NOMO-1 (cell line): ENCODE data around the gene PIK3C2B.

ENCODE experiments used
- DNase-seq, 2 experiments: peaks; one replicate each; lab custom pipeline; 2025; ENCODE audit not compliant: unreplicated experiment in 2 of 2; lab: John Stamatoyannopoulos, UW

PIK3C2B gene

DNA sequence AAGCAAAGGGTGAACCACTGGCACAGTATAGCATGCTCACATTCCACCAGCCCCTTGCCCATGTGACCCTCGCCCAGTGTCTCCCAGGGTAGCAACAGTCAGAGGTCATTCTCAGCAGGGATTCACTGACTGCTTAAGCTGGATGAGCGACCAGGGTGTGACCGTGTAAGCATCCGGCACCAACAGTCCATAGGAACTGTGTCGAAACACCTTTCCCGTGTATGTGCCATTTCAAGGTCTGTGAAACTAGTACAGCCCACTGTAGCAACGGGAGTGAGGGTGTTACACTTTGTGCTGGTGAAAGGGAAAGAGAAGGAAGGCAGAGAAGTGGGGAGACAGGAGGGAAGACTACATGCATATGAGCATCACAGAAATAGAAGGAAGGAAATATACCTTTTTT, 10.8 kb downstream of the PIK3C2B start:
- no peak for DNase-seq

DNA sequence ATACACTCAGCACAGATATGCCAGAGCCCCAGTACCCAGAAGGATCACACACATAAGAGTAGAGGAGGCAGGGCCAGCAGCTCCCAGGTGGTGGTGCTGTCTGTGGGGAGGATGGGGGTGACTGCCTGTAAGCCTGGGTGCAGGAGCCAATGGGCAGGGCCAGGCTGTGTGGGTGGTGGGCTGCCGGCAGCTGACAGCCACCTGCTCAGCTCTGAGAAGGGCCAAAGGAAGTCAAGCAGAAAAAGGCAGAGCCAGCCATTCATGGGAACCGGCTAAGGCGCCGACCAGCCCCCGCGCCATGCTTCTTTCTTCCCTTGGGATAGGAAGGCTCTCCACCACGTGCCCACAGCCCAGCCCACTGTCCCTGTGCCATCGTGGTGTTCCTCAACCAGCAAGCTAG, 14.1 kb downstream of the PIK3C2B start:
- DNase-seq, result no peak

DNA sequence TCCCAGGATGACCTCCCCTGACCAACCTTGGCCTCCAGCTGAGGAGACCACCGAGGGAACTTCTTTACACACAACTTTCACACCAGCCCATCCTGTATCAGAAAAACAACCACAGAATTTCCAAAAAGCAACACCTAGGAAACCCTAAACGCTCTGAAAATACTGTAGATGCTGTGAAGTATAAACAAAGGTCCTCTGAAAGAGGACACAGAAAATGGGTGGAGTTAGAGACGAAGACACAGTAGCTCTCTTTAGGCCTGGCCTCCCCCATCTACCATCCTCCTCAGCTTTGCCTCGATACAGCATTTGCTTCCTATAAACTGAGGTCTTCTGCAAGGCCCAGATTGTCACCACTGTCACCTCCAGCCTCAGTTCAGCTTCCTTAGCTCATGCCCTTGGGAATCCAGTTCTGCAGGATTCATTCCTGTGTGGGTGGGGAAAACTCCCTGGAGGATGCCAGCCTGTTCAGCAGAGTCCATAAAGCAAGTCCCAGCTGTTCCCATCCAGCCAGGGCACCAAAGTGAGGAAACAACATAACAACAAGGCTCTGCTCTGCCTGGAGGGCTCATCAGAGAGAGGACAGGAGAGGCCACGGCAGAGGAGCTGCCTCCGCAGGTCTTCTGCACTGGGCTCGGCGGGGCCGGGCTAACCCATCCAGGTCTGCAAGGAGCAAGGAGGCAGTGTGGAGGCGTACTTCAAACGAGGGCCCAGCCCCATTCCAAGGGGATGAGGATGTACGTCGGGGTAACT, 15.0 kb downstream of the PIK3C2B start:
- no peak for DNase-seq

DNA sequence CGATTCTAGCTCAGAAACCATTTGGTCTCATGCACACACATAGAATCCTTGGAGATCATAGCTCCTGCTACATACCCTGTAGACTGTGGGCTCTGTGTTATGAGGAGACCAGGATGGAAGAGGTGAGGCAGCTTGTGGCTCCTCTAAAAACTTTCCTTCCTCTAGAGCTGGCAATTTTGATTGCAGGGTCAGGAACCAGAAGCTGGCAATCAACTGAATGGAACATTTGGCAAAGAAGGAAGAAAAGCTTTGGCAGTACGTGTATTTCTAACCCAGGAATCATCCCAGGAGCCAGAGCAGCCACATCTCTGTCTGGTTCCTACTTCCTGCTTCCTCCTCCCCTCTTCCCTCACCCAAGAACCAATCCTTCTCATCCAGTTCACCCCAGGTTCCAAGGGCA, 15.7 kb downstream of the PIK3C2B start:
- DNase-seq, result no peak

DNA sequence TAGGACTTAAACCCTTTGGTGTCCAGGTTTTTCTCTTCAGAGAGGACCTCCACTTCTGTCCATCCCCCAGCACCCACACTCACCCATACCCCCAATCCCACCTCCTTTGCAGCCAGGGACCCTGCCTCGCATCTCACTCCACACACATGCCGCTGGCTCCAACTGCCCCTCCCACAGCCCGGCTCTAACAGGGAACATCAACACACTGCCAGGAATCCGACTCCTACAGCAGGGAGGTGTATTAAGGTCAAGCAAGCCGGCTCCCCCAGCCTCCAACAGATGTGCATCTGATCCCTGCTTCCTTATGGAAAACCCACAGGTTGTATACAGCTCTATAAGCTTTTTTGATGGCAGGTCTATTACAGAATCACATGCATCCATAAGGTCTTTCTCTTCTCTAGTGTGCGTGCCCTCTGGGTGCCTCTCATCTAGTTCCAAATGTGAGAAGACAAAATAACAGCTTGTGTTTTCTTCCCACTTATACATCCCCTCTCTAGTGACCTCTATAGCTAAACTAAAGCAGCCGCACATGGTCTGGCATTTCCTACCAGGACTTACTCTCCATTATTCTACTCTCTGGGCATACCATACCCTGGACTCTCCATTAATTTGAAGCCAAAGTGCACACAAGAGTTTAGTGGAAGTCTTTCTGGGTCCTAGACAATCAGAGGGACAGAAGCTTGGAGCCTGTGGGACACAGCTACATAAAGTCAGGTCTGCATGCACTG, 16.3 kb downstream of the PIK3C2B start:
- DNase-seq, result no peak

DNA sequence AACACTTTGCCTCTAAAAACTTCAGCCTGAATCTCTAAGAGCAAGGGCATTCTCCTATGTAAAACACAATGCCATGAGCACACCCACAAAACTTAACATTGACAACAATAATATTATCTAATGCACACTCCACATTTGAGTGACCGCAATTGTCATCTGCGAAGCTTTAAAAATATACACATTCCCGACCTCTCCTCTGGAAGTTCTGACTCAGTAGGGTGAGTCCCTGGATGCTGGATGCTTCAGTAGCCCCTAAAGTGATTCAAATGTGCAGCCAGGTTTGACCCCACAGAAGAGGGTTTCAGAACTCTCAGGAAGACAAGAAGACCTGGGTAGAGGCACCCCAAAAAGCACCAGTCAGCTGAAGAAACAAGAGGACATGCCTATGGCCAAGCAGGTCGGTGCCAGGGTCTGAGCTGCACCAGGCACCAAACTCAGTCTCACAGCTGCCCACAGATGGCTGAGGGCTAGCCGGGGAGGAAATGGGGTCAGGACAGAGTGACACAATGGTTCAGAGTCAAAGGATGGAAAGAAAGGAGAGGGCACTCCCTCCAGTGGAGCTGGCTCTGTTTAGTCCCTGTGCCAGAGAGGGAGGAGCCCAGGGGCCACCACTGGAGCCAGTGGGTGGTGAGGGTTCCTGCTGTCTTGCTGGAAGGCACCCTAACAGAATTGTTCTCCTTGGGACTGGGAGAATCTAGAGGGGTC, 17.4 kb downstream of the PIK3C2B start:
- DNase-seq, result no peak

DNA sequence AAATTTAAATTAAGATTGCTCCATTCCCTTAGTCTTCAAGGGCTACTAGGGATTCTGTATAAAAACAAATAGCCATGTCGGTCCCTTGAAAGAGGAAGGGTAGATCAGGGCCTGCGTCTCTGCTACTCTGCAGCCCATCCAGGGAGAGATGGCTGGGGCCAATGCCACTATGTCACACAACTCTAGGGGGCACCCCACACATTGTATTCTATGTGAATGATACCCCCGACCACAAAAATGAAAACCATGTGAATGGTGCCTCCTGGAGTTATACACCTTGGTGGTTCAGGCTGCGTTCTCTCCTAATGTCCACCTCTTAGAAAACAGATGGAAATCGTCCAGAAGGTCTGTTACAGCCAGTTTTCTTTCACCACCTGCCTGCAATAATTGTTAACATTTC, 18.0 kb downstream of the PIK3C2B start:
- no peak for DNase-seq

DNA sequence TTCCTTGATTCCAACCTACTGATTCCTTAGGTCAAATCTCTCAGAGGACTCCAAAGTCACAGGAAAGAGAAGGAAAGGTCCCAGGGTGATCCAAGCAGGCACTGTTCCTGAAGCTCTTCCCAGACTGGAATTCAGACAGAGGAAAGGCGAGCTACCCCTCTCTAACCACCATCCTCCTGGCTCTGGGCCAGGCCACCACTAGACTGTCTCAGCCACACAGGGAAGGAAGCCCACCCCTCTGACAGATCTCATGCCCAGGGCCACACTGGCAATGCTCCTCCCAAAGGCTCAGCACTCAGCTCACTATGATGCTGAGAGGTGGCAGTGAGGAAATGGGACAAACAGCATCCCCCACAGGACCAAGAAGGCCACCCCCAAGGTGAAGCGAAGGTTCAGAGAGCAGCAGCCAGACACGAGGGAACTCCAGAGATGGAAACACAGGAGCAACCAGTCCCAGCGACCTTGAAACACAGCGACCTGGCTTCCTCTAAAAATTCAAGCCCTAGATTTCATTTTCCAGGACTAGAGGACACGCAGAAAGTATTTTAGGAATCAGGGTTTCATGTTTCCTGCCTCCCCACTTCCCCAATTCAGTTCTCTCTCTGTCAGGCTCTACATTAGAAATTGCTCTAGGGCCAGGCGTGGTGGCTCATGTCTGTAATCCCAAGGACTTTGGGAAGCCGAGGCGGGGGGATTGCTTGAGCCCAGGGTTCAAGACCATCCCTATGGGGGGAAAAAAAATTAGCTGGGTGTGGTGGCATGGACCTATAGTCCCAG, 18.8 kb downstream of the PIK3C2B start:
- DNase-seq, result peak; percentile 10 to 46

DNA sequence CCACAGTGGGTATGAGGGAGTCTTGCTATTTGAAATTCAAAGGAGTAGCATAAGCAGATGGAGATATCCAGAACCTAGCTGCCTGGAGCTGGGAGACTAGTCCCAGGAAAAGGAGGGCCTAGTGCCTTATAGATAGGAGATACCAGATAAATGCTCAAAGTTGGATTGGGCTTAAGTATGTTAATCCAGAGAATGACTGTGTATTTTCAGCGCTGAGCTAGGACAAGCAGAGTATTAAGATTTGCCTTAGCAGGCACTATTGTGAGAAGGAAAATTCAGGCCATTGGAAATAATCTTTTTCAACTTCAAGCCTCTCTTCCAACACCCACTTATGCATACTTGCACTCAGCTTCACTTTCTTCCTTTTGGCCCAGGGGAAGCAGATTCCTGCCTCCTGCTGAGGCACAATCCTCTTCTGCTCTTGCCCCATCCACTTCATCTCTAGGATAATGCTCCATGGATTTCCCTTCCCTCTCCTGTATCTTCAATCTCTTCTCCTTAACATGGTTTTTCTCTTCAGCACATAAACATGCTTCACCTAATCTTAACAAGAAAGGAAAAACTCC, 21.1 kb downstream of the PIK3C2B start:
- no peak for DNase-seq

DNA sequence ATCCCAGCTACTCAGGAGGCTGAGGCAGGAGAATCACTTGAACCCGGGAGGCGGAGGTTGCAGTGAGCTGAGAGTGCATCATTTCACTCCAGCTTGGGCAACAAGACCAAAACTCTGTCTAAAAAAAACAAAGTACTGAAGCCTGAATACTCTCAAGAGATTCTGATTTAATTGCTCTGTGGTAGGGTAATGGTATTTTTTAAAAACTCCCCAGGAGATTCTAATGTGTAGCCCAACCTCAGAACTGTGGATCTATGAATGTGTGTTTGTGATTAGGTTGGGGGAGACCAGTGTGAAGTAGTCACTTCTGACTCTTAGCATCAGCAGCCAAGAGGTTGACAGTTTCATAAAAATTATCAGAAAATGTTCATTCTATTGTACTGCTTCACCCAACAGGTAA, 21.9 kb downstream of the PIK3C2B start:
- no peak for DNase-seq

DNA sequence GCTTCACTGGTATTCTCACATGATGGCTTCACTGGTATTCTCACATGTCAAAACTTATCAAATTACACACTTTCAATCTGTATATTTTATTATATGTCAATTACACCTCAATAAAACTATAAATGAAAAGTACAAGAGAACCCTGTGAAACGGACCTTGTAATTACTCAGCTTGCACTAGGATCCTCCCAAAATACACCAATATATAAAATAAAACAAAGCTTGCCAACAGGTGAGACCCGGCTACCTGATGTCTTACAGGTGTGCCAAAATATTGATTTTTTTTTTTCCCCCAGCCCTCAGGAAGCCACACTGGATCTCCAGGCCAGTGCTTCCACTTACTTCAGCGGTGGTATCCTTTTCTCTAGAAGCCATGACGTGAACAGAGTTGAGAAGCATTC, 22.9 kb downstream of the PIK3C2B start:
- DNase-seq, result no peak

DNA sequence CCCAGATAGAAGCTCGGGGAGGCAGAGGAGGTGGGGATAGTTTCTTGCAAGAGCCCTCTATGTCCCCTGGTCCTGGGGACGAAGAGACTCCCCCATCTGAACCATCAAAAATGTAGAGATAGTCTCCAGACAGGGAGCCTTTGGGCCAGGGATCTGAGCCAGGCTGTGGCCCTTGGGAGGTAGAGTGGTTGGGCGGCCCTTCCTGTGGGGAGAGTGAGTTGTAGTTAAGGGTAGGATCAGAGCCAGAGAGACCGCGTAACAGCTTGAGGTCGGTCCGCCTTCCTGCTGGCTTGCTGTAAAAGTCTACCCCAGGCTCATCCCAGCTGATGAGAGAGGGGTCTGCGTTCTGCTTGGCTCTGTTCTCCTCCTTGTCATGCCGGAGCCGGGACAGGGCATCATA, 25.3 kb downstream of the PIK3C2B start:
- DNase-seq, result no peak

DNA sequence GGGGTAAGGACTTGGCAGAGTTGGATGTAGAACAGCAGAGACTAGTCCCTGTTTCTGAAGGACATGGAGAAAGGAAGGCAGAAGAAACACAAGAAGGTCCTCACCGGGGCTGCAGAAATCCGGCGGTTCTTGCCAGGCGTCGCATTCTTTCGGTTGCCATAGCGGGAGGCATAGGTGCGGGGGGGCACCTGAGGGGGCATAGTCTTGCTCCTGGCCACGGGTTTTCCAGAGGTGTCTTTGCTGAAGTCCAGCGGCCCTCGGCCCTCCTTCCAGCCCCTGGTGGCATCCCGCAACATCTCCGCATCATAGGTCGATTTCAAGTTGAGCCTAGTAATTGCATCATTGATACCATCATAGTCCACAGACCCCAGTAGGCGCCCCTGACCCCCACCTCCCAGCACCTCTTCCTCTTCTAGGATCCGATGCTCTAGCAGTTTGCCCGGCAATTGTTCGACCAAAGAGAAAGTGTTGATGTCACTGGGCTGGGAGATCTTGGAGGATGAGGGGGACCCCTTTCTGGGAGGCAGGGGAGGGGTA, 25.8 kb downstream of the PIK3C2B start:
- DNase-seq, result no peak

DNA sequence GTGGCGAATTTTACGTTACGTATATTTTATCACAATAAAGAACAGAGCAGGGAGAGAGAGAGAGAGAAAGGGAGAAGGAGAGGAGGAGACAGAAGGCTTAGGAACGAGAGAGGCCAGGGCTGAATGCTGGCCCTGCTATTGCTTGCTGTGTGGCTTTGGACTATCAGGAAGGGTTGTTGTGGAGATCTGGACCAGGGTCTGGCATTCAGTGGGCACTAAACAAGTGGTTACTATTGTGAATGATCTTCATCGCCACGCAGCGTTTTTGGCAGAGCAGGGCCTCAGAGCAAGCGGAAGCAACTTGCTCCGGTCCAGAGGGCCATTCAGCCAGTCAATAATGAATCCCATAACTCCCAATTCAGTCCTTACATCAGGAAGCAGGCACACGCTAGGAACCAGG, 26.4 kb downstream of the PIK3C2B start:
- no peak for DNase-seq

DNA sequence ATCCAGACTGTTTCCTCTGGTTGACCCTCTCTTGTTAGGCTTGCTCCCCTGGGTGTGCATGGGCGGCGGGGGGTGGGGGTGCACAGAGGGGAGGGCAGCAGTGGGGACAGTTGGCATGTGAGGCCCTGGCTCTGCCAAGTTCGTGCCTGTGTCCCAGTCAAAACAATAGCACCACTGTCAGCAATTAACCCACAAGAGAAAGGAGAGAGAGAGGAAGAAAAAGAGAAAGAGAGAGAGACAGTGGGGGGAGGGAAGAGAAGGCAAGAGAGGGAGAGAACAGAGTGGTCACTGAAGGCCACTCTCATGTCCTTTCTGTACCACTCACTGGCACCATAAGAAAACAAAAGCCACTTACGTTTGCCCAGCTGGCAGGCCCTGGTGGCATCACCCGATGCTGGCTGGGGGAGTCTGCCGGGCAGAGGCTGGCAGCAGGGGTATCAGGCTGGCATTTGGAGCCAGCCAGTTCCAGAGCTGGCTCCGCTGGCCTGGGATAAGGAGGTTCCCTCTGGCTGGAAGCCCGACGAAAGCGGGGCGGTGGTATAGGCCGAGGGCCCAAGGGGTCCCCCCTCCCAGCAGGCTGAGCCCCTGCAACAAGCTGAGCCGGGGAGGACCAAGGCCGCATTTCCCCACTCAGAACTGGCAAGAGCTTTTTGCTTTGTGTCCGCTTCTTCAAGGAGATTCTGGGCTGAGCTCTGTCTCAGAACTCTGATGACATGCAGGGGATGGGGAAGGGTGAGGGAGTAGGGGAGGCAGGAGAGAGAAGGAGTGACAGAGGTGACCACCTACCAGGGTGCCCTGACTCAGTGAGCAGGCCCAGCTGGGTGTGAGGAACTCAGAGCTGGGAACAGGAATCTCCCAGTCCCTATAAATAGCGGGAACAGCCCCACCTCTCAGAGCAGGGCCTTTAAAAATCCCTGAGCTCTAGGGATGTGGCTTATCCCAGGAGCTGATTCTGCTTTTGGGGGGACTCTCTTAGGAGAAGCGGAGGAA, 27.9 kb downstream of the PIK3C2B start:
- DNase-seq, result no peak

DNA sequence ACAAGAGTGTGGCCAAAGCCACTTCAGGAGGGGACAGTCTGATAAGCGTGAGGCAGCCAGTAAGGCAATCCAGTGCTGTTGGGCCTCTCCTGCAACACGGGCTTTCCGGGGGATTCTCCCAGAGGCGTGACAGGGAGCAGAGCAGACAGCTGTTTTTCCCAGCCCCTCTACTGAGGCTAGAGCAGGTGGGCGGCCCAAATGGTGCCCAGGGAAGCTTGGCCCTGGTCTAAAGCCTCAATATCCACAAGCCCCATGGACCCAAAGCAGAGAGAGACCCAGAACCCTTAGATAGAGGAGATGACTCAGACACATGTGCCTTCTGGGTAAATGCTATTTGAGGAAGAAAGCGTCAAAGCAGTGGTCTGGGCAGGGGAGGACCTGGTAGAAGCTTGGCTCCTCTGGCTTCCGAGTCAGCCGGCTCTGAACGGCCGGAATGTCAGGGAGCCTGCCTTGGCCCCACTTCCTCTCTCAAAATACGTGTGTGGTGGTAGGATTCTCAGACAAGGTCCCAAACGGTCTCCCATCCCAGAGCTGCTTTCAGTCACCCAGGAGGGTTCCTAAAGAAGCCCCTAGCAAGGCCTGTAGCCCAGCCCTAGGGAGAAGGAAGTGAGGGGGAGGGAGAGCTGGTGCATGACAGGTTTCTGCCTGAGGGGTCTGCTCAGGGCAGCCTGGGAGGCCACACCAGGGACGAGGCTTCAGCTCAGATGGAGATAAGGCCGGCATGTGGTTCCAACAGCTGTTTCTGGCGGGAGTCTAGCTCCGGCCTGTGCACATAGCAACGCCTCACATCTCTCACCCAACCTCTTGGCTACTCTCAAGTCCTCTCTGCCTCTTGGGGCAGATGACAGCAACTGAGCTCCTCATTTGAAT, 28.8 kb downstream of the PIK3C2B start:
- DNase-seq, result no peak

DNA sequence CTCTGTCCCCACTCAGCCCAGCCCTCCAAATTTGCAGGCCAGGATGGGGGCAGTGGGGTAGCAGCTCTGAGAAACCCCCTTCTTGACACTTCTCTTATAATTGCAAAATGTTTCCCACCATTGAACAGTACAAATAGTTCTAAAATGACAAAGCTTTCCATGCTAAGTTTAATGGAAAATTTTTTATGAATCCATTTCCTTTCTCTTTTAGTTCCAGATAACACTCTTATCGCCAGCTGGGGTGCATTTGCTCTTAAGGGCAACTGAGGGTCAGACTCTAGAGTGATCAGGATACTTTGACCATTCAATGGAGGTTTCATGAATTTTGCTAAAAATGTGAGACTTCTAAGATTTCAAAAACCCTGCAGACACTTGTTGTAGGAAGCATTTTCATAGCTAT, 29.9 kb downstream of the PIK3C2B start:
- no peak for DNase-seq

DNA sequence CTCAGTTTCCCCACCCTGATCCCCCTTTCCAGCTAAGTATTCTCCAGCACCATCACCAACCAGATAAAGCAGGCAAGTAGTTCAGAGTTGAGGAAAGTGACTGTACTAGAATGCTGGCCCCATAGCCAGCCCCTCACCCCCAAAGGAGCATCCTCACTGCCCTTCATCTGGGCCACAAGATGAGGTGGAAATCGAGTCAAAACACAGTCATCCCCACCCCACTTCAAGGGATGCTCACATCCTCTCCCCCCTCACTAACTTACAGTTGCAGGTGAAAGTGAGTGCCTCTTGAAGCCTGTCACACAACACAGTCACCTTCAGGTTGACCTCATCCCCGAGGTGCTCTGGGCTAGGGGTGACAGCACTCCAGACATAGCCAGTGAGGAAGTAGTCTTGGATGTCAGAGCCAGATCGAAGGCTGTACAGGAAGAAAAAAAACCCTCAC, 30.4 kb downstream of the PIK3C2B start:
- no peak for DNase-seq
